ENCODE measurements around the gene ETDA.

The ETDA gene

GRCh38 chrX:135264206-135264605, 12.3 kb downstream of the ETDA start:
- Histone ChIP-seq H3K36me3 (ENCODE audit: control insufficient read depth, insufficient read depth, low read length) (no peaks in the 10 kb centered on the region), H3K4me3 (replicated peaks; ENCODE audit: low read depth, low read length) (no peak overlapping the region), H3K27me3 (replicated peaks; ENCODE audit: control insufficient read depth, insufficient read depth, low read length) (no peaks in the 10 kb centered on the region)
- DNase-seq (ENCODE audit: extremely low read depth, insufficient read length): no peak
- no peak for TF ChIP-seq CTCF (IDR thresholded peaks at IDR 0.05; ENCODE audit: insufficient read depth, low read length, poor library complexity, severe bottlenecking)

DNA sequence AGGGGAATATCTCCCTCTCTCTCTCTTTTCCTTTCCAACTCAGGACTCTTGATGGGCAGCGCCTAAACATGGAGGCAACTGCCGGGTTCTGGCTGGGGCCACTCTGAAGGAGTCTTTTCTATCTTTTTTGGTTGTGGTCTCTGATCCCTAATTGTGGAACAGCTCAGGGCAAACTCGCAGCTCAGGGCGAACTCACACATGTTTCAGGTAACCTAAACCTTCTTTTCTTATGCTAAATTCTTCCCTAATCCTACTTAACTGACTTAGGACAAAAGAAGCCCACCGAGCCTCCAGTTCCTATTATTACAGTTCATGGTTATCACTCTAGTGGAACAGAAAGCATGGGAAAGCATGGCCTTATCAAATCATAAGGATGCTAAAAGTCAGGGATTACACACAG, 21.3 kb downstream of the ETDA start:
- Histone ChIP-seq H3K27me3 (replicated peaks; ENCODE audit: control insufficient read depth, insufficient read depth, low read length) (no peaks in the 10 kb centered on the region), H3K36me3 (ENCODE audit: control insufficient read depth, insufficient read depth, low read length) (no peaks in the 10 kb centered on the region), H3K4me3 (replicated peaks; ENCODE audit: low read depth, low read length) (no peak overlapping the region)
- TF ChIP-seq CTCF (IDR thresholded peaks at IDR 0.05; ENCODE audit: insufficient read depth, low read length, poor library complexity, severe bottlenecking): no peak
- no peak for DNase-seq (ENCODE audit: extremely low read depth, insufficient read length)

DNA sequence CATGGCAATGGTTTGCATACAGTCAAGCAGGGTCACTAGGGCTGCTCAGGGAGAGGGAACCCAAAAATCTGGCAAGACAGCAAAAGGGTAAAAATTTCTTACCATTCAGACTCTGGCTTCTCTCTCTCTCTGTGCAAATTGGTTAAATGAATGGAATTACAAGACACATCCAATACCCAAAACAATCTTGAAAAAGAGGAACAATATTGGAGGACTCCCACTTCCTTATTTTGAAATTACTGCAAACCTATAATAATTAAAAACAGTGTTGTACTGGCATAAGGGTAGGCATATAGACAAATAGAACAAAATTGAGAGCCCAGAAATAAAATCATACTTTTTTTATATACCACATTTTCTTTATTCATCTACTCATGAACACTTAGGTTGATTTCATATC, 24.1 kb downstream of the ETDA start:
- H3K36me3 ChIP-seq (ENCODE audit: control insufficient read depth, insufficient read depth, low read length): no peaks in the 10 kb centered on the region
- DNase-seq (ENCODE audit: extremely low read depth, insufficient read length): no peak
- no peak for TF ChIP-seq CTCF (IDR thresholded peaks at IDR 0.05; ENCODE audit: insufficient read depth, low read length, poor library complexity, severe bottlenecking)

DNA sequence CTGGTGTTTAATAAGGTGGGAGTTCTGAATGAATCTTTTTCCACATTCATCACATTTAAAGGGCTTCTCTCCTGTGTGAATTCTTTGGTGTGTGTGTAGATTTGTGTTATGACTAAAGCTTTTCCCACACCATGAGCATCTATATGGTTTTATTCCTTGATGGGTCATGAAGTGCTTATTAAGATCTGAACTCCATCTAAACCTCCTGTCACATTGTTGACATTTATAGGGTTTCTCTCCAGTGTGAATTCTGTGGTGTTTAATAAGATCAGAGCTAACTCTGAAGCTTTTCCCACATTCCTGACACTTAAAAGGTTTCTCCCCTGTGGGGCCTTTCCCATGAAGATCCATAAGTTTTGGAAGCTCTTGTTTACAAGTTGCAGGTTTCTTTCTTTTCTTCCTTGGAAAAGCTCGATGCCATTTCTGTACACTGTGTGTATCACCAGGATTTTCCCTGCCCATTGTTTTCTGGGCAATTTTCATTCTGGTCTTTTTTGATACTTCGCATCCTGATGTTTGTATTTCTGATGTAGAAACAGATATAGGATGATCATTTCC, 35.5 kb downstream of the ETDA start:
- Histone ChIP-seq H3K27me3 (replicated peaks; ENCODE audit: control insufficient read depth, insufficient read depth, low read length) (no peaks in the 10 kb centered on the region), H3K36me3 (ENCODE audit: control insufficient read depth, insufficient read depth, low read length) (no peaks in the 10 kb centered on the region), H3K4me3 (replicated peaks; ENCODE audit: low read depth, low read length) (no peak overlapping the region)
- TF ChIP-seq CTCF (IDR thresholded peaks at IDR 0.05; ENCODE audit: insufficient read depth, low read length, poor library complexity, severe bottlenecking): no peak
- no peak for DNase-seq (ENCODE audit: extremely low read depth, insufficient read length)

More for the DNA sequence above, 24.1 kb downstream of the ETDA start:
- Histone ChIP-seq H3K27me3 (replicated peaks; ENCODE audit: control insufficient read depth, insufficient read depth, low read length) (no peaks in the 10 kb centered on the region), H3K4me3 (replicated peaks; ENCODE audit: low read depth, low read length) (no peak overlapping the region)

- H3K4me3 ChIP-seq (replicated peaks; ENCODE audit: low read depth, low read length): peak overlapping the region; percentile 62
- no peak for TF ChIP-seq CTCF (IDR thresholded peaks at IDR 0.05; ENCODE audit: insufficient read depth, low read length, poor library complexity, severe bottlenecking)
Measured at GRCh38 chrX:135295238-135295943, 43.5 kb downstream of the ETDA start.

More at GRCh38 chrX:135295238-135295943, 43.5 kb downstream of the ETDA start:
- no peaks in the 10 kb centered on the region for H3K36me3 ChIP-seq (ENCODE audit: control insufficient read depth, insufficient read depth, low read length)
- H3K27me3 ChIP-seq (replicated peaks; ENCODE audit: control insufficient read depth, insufficient read depth, low read length): no peaks in the 10 kb centered on the region
- DNase-seq (ENCODE audit: extremely low read depth, insufficient read length): peak; percentile 50
